K562 (cell line): Measurements from ENCODE around the gene MATR3. TPM values are rescaled to one million over a fixed set of nuclear protein-coding genes. Genes with fewer than 3 reads are reported as not detected.
A peak's percentile ranks its signal among the peaks of the same experiment; 100 is the strongest.

Experiments
- BCOR ChIP-seq: fragments of 450-650 bp; IDR thresholded peaks from 2 replicates; pipeline ENCODE4 v1.6.1; 2016
- CREBBP ChIP-seq: IDR thresholded peaks from one replicate; pipeline ENCODE4 v1.6.1; 2012; ENCODE audit warnings: low read depth, mild to moderate bottlenecking, control low read depth, inconsistent platforms, low read length
- CREM ChIP-seq: IDR thresholded peaks from 2 replicates; pipeline ENCODE4 v1.6.1; 2014; ENCODE audit warnings: antibody characterized with exemption, low read depth
- ELF2 ChIP-seq: fragments of 250-450 bp; sonication (Bioruptor Pico); IDR thresholded peaks from 2 replicates; pipeline ENCODE4 v1.5.0; 2021; ENCODE audit warnings: mild to moderate bottlenecking
- ETV1 ChIP-seq: fragments of 450-650 bp; conservative IDR thresholded peaks from 2 replicates; pipeline ENCODE4 v1.6.1; 2016; ENCODE audit warnings: missing genetic modification characterization, control low read depth, low read depth, missing compliant biosample characterization
- GABPA ChIP-seq: fragments of 200-800 bp; sonication (Bioruptor generic); conservative IDR thresholded peaks from 2 replicates; pipeline ENCODE4 v1.6.1; 2016; ENCODE audit warnings: low read depth, missing genetic modification characterization, missing compliant biosample characterization
- ID3 ChIP-seq, 2 experiments: fragments of 250-450 bp in 1 of 2; fragments of 450-650 bp in 1 of 2; sonication (Bioruptor Pico) in 1 of 2; IDR thresholded peaks; 2 replicates each; pipeline versions ENCODE4 v1.6.1 to v1.8.0; 2016 to 2021; ENCODE audit warnings: mild to moderate bottlenecking in 2 of 2, moderate library complexity in 2 of 2, missing compliant biosample characterization in 1 of 2, missing genetic modification characterization in 1 of 2
- NEUROD1 ChIP-seq: fragments of 150-350 bp; IDR thresholded peaks from 2 replicates; pipeline ENCODE4 v1.6.1; 2014; ENCODE audit warnings: borderline replicate concordance, low read length, low read depth; ENCODE audit not compliant: partially characterized antibody
- PML ChIP-seq: IDR thresholded peaks from 2 replicates; pipeline ENCODE4 v1.6.1; 2012; ENCODE audit warnings: low read length, inconsistent platforms
- PPARD ChIP-seq: fragments of 250-450 bp; sonication (Bioruptor Pico); IDR thresholded peaks from 2 replicates; pipeline ENCODE4 v1.8.0; 2022; ENCODE audit warnings: inconsistent platforms, mild to moderate bottlenecking, moderate library complexity
- SOX6 ChIP-seq: fragments of 450-650 bp; IDR thresholded peaks from 2 replicates; pipeline ENCODE4 v1.6.1; 2014; ENCODE audit warnings: mild to moderate bottlenecking
- TCF7L2 ChIP-seq: fragments of 150-350 bp; IDR thresholded peaks from 2 replicates; pipeline ENCODE4 v1.6.1; 2016; ENCODE audit warnings: low read depth, mild to moderate bottlenecking, low read length, moderate library complexity
- THRAP3 ChIP-seq: fragments of 450-650 bp; IDR thresholded peaks from 2 replicates; pipeline ENCODE4 v1.6.1; 2016; ENCODE audit warnings: mild to moderate bottlenecking, inconsistent platforms, borderline replicate concordance
- TRIM24 ChIP-seq, 2 experiments: fragments of 450-650 bp; IDR thresholded peaks; 2 replicates each; pipeline ENCODE4 v1.6.1; 2016
- ZNF175 ChIP-seq: fragments of 200-800 bp; sonication (Bioruptor generic); IDR thresholded peaks from 2 replicates; pipeline ENCODE4 v1.6.1; 2016; ENCODE audit warnings: low read depth, mild to moderate bottlenecking, missing genetic modification characterization, missing compliant biosample characterization
- ZNF184 ChIP-seq: sonication (generic); formaldehyde crosslinking; IDR thresholded peaks from 2 replicates; pipeline ENCODE4 v1.5.0; 2020; ENCODE audit warnings: missing genetic modification reagents
- ZNF224 ChIP-seq: sonication (generic); formaldehyde crosslinking; IDR thresholded peaks from 2 replicates; pipeline ENCODE4 v1.8.0; 2022; ENCODE audit warnings: mild to moderate bottlenecking, missing genetic modification reagents
- ZNF232 ChIP-seq: sonication (generic); formaldehyde crosslinking; IDR thresholded peaks from 2 replicates; pipeline ENCODE4 v1.8.0; 2022; ENCODE audit warnings: mild to moderate bottlenecking, missing genetic modification reagents
- polyA plus RNA-seq, 8 experiments: library from polyadenylated mRNA; depleted of rRNA in 4 of 8; stranded (reverse) in 5 of 8; unstranded in 3 of 8; fragments of >200 nt; fragmentation: Nextera tagmentation in 2 of 8; fragmentation: Illumina TruSeq in 1 of 8; extraction: Ambion mirVana in 2 of 8; extraction: Trizol in 1 of 8; gene quantifications; 2 replicates each; pipeline versions ENCODE4 v1.2.1 to v1.2.3, GENCODE V29; 2011 to 2014; ENCODE audit warnings: inconsistent platforms in 1 of 8, missing spikeins in 1 of 8
- total RNA-seq, 7 experiments: library from RNA; depleted of rRNA in 6 of 7; stranded (reverse); fragments of >200 nt in 6 of 7; fragmentation: Illumina TruSeq in 2 of 7; extraction: Trizol in 2 of 7; gene quantifications; 2 replicates each; pipeline versions ENCODE4 v1.2.1 to v1.2.3, GENCODE V29; 2011 to 2021; ENCODE audit warnings: low replicate concordance in 1 of 7
- TF ChIP-seq, protein P1 (sequence below): fragments of 450-650 bp; formaldehyde crosslinking; IDR thresholded peaks from 2 replicates; pipeline ENCODE4 v1.4.0; 2020; ENCODE audit warnings: mild to moderate bottlenecking
- TF ChIP-seq, protein P2 (sequence below): fragments of 200-800 bp; sonication (Bioruptor generic); IDR thresholded peaks from 2 replicates; pipeline ENCODE4 v1.6.1; 2016; ENCODE audit warnings: missing genetic modification characterization, missing compliant biosample characterization

The MATR3 gene
- total and polyA plus RNA-seq, 9 of the 15 experiments (the other 6 are each of a cell fraction or from before 2014, with no cell fraction given): 150 to 425 (median 263) TPM

GRCh38 chr5:139341689-139342422, 48.3 kb downstream of the MATR3 start, which contains the start of gene PAIP2 (continued):
- TF ChIP-seq TCF7L2 (no peak), ELF2 (CRISPR knock-in tag) (no peak), CREM (peak; percentile 95), ZNF184 (CRISPR knock-in tag) (no peak), SOX6 (peak; percentile 96), TRIM24 (IDR thresholded peaks at IDR 0.05) (peak in 1 of 2 experiments; percentile 50; a peak in 1 of 4 replicates), PML (peak; percentile 89; the same call in 1 of the 2 replicates), BCOR (no peak), THRAP3 (no peak), GABPA (peak; percentile 96), ETV1 (tag) (peak; percentile 90), NEUROD1 (no peak), ZNF224 (CRISPR knock-in tag) (no peak), ZNF175 (CRISPR knock-in tag) (peak; percentile 87), ID3 (CRISPR knock-in tag; IDR thresholded peaks at IDR 0.05) (no peak), ID3 (tag; IDR thresholded peaks at IDR 0.05) (peak; percentile 86; the same call in 1 of the 2 replicates), PPARD (CRISPR knock-in tag) (no peak), CREBBP (no peak), ZNF232 (no peak)
- TF ChIP-seq, protein P1, sequence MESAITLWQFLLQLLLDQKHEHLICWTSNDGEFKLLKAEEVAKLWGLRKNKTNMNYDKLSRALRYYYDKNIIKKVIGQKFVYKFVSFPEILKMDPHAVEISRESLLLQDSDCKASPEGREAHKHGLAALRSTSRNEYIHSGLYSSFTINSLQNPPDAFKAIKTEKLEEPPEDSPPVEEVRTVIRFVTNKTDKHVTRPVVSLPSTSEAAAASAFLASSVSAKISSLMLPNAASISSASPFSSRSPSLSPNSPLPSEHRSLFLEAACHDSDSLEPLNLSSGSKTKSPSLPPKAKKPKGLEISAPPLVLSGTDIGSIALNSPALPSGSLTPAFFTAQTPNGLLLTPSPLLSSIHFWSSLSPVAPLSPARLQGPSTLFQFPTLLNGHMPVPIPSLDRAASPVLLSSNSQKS (CRISPR knock-in tag): no peak
- TF ChIP-seq, protein P2, sequence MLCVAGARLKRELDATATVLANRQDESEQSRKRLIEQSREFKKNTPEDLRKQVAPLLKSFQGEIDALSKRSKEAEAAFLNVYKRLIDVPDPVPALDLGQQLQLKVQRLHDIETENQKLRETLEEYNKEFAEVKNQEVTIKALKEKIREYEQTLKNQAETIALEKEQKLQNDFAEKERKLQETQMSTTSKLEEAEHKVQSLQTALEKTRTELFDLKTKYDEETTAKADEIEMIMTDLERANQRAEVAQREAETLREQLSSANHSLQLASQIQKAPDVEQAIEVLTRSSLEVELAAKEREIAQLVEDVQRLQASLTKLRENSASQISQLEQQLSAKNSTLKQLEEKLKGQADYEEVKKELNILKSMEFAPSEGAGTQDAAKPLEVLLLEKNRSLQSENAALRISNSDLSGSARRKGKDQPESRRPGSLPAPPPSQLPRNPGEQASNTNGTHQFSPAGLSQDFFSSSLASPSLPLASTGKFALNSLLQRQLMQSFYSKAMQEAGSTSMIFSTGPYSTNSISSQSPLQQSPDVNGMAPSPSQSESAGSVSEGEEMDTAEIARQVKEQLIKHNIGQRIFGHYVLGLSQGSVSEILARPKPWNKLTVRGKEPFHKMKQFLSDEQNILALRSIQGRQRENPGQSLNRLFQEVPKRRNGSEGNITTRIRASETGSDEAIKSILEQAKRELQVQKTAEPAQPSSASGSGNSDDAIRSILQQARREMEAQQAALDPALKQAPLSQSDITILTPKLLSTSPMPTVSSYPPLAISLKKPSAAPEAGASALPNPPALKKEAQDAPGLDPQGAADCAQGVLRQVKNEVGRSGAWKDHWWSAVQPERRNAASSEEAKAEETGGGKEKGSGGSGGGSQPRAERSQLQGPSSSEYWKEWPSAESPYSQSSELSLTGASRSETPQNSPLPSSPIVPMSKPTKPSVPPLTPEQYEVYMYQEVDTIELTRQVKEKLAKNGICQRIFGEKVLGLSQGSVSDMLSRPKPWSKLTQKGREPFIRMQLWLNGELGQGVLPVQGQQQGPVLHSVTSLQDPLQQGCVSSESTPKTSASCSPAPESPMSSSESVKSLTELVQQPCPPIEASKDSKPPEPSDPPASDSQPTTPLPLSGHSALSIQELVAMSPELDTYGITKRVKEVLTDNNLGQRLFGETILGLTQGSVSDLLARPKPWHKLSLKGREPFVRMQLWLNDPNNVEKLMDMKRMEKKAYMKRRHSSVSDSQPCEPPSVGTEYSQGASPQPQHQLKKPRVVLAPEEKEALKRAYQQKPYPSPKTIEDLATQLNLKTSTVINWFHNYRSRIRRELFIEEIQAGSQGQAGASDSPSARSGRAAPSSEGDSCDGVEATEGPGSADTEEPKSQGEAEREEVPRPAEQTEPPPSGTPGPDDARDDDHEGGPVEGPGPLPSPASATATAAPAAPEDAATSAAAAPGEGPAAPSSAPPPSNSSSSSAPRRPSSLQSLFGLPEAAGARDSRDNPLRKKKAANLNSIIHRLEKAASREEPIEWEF (CRISPR knock-in tag): no peak
